ENCODE data around the gene BLOC1S6.

DNA sequence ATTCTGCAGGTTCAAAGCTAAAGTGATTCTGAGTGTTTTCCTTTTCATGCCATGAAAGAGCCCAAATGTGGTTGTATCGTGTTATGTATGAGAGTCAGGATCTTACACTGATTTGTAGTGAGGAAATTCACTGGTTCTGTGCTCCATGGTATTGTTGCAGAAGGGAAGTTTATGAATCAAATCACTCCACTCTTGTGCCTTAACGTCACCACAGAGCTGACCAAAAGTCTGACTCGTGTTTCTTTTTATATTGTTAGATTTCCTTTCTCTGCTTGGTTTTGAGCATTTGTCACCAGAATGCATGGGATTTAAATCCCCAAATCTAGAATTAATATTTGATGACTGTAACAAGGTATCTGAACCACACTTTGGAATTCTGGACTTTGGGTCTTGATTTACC, 35.5 kb upstream of the BLOC1S6 start:
- TF ChIP-seq, protein P1, sequence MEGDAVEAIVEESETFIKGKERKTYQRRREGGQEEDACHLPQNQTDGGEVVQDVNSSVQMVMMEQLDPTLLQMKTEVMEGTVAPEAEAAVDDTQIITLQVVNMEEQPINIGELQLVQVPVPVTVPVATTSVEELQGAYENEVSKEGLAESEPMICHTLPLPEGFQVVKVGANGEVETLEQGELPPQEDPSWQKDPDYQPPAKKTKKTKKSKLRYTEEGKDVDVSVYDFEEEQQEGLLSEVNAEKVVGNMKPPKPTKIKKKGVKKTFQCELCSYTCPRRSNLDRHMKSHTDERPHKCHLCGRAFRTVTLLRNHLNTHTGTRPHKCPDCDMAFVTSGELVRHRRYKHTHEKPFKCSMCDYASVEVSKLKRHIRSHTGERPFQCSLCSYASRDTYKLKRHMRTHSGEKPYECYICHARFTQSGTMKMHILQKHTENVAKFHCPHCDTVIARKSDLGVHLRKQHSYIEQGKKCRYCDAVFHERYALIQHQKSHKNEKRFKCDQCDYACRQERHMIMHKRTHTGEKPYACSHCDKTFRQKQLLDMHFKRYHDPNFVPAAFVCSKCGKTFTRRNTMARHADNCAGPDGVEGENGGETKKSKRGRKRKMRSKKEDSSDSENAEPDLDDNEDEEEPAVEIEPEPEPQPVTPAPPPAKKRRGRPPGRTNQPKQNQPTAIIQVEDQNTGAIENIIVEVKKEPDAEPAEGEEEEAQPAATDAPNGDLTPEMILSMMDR (IDR thresholded peaks at IDR 0.05), result no peak
- no peak for TF ChIP-seq POLR2A (IDR thresholded peaks at IDR 0.05)

Data from esophagus squamous epithelium (tissue), 4 donors.